MCF 10A (cell line): ENCODE measurements around the gene ARHGDIA. TPM values are rescaled to one million over a fixed set of nuclear protein-coding genes. Genes with fewer than 3 reads are reported as not detected.
"Not testable (repeated sequence)": the region's sequence is repeated elsewhere in the genome, so short reads cannot be mapped to it uniquely, and the experiment has no call there.

Source experiments
- BruUV-seq: library from RNA; stranded (reverse); fragments of 400-500 nt; replicated peaks from 2 replicates; lab custom pipeline; 2021; lab: Mats Ljungman, UMichigan
- CTCF ChIA-PET: fragments of 300-600 bp; sonication (Branson Sonifier 250); formaldehyde crosslinking; extraction: SDS; loops from one replicate; lab custom pipeline; 2021; ENCODE audit warnings: antibody characterized with exemption, inconsistent platforms; lab: Yijun Ruan, JAX
- POLR2A ChIA-PET: fragments of 300-600, 350-650 bp; sonication (Branson Sonifier 250); formaldehyde crosslinking; extraction: SDS; loops from one replicate; lab custom pipeline; 2020; ENCODE audit warnings: antibody characterized with exemption, inconsistent platforms; lab: Yijun Ruan, JAX
- DNase-seq: peaks from one replicate; pipeline ENCODE4 v3.0.0-alpha.2; 2018; ENCODE audit not compliant: unreplicated experiment
- H3K27ac Mint-ChIP-seq: one replicate; pipeline ENCODE4 v1.8.0; 2022; ENCODE audit warnings: mild to moderate bottlenecking, low read depth, mixed read lengths; ENCODE audit not compliant: unreplicated experiment
- H3K27me3 Mint-ChIP-seq: one replicate; pipeline ENCODE4 v1.8.0; 2022; ENCODE audit warnings: mixed read lengths; ENCODE audit not compliant: insufficient read depth, unreplicated experiment
- H3K36me3 Mint-ChIP-seq: one replicate; pipeline ENCODE4 v1.8.0; 2022; ENCODE audit warnings: mild to moderate bottlenecking, moderate library complexity, mixed read lengths; ENCODE audit not compliant: insufficient read depth, unreplicated experiment
- H3K4me1 Mint-ChIP-seq: one replicate; pipeline ENCODE4 v1.8.0; 2022; ENCODE audit warnings: mixed read lengths; ENCODE audit not compliant: insufficient read depth, unreplicated experiment
- H3K4me3 Mint-ChIP-seq: one replicate; pipeline ENCODE4 v1.8.0; 2022; ENCODE audit warnings: mild to moderate bottlenecking, moderate library complexity, mixed read lengths; ENCODE audit not compliant: unreplicated experiment
- H3K9me3 Mint-ChIP-seq: one replicate; pipeline ENCODE4 v1.8.0; 2022; ENCODE audit warnings: mixed read lengths; ENCODE audit not compliant: unreplicated experiment
- intact Hi-C: fragments of 100-400 bp; cut with micrococcal nuclease; formaldehyde crosslinking; loops from 2 replicates; pipeline ENCODE4 v1.14.1; 2022
- total RNA-seq: library from RNA; stranded (reverse); gene quantifications from 2 replicates; pipeline ENCODE4 v1.2.3, GENCODE V29; 2022
- TF ChIP-seq, protein P1 (sequence below): fragments of 200-600 bp; IDR thresholded peaks from one replicate; pipeline ENCODE4 v1.8.0; 2022; ENCODE audit warnings: antibody characterized with exemption, mild to moderate bottlenecking; ENCODE audit not compliant: unreplicated experiment

The ARHGDIA gene
- total RNA-seq, 1 experiment from 2014 or later: 271 TPM

DNA sequence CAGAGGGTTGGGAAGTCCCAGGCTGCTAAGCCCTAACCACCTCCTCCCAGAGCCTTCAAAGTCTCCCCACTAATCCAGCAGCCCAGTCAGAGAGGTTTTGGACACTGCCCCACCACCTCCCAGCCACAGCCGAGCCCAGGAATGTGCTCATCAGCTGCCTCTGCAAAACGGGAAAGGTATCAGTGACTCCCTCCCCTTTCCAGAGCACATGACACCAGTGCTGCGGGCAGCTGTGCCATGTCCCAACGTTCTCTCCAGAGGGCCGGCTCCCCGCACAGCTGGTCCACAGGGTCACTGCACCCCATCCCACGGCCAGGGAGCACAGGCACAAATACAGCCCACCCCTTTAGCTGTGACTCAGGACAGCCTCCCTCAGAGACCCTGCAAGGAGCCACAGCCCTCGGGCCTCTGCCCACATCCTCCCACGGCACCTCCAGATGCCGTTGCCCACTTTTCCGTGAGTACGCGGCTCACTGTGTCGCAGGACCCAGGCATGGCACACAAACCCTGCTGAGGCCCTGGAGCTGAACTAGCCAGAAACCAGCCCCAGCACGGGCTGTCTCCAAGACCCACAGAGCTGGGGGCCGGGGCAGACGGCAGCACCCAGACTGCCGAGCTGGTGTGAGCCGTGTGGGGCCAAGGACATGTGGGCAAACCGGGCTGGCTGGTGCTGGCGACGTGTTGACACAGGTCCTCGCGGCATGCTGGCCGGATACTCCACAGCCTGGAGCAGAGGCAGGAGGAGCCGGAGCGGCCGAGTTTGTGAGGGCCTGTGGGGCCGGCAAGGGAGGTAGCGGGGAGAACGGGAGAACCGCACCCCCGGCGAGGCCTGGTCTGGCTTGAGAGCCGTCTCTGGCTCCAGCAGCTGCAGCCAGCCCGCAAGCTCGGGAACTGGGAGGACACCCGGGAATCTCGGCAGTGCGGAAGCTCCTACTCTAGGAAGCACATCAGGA, 30.0 kb downstream of the ARHGDIA start:
- intact Hi-C loops: no loop called here
- H3K9me3 Mint-ChIP-seq: no peaks in the 10 kb centered on the region
- H3K27me3 Mint-ChIP-seq: no peaks in the 10 kb centered on the region
- H3K4me3 Mint-ChIP-seq: no peak overlapping the region
- no TSS peak for BruUV-seq
- TF ChIP-seq, protein P1, sequence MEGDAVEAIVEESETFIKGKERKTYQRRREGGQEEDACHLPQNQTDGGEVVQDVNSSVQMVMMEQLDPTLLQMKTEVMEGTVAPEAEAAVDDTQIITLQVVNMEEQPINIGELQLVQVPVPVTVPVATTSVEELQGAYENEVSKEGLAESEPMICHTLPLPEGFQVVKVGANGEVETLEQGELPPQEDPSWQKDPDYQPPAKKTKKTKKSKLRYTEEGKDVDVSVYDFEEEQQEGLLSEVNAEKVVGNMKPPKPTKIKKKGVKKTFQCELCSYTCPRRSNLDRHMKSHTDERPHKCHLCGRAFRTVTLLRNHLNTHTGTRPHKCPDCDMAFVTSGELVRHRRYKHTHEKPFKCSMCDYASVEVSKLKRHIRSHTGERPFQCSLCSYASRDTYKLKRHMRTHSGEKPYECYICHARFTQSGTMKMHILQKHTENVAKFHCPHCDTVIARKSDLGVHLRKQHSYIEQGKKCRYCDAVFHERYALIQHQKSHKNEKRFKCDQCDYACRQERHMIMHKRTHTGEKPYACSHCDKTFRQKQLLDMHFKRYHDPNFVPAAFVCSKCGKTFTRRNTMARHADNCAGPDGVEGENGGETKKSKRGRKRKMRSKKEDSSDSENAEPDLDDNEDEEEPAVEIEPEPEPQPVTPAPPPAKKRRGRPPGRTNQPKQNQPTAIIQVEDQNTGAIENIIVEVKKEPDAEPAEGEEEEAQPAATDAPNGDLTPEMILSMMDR: no peak
- H3K27ac Mint-ChIP-seq: no peak overlapping the region
- no peaks in the 10 kb centered on the region for H3K4me1 Mint-ChIP-seq
- CTCF ChIA-PET: interaction anchor here (0.6 kb wide), 2 partner anchors 25 to 120 kb away, joined by 3 read pairs; no protein-coding TSS in a partner anchor
- peaks cover 41% of the 10 kb centered on the region for H3K36me3 Mint-ChIP-seq
- POLR2A ChIA-PET: interaction anchor here (0.6 to 2.2 kb wide), 4 partner anchors 9 to 25 kb away, joined by 3 to 8 read pairs (median 4); partner anchors contain the start of gene MCRIP1
- DNase-seq: no peak

DNA sequence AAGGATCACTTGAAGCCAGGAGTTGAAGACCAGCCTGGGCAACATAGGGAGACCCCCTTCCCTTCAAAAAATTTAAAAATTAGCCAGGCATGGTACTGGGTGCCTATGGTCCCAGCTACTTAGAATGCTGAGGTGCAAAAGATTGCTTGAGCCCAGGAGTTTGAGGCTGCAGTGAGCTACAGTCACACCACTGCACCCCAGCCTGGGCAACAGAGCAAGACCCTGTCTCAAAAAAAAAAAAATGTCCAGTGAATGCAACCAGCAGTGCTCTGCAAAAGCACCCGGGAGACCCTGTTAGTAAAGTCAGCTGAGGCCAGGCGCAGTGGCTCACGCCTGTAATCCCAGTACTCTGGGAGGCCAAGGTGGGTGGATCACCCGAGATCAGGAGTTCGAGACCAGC, 31.1 kb downstream of the ARHGDIA start:
- DNase-seq, H3K27ac Mint-ChIP-seq, CTCF ChIA-PET, H3K4me1 Mint-ChIP-seq, H3K4me3 Mint-ChIP-seq, intact Hi-C loops, H3K27me3 Mint-ChIP-seq, POLR2A ChIA-PET, BruUV-seq, H3K9me3 Mint-ChIP-seq: not testable (repeated sequence)
- peaks cover 31% of the 10 kb centered on the region for H3K36me3 Mint-ChIP-seq

DNA sequence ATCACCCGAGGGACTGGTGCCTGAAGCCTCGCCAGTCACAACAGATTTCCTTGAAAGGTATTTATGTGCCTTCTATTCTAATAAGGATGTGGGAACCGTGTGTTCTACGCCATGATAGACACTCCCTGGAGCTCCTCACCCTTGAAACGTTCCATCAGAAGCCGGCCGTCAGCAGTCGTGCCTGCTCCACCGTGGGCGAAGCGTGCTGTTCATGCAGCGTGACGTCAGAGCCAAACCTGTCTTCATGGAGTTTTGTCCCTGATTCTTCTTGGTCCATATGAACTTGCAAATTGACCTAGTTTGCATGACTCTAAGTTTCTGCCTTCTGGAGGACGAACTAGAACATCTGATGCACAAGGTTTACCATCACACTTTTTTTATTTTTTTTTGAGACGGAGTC, 31.8 kb downstream of the ARHGDIA start:
- POLR2A ChIA-PET: no interaction called here
- Mint-ChIP-seq H3K4me1 (no peaks in the 10 kb centered on the region), H3K27ac (no peak overlapping the region), H3K4me3 (no peak overlapping the region), H3K9me3 (no peaks in the 10 kb centered on the region), H3K36me3 (peaks cover 24% of the 10 kb centered on the region), H3K27me3 (no peaks in the 10 kb centered on the region)
- DNase-seq: no peak
- BruUV-seq: no TSS peak
- TF ChIP-seq, protein P1: no peak
- CTCF ChIA-PET: interaction anchor here (0.6 to 1.0 kb wide), 2 partner anchors 109 to 683 kb away, joined by 3 to 5 read pairs; no protein-coding TSS in a partner anchor
- intact Hi-C loops: no loop called here

DNA sequence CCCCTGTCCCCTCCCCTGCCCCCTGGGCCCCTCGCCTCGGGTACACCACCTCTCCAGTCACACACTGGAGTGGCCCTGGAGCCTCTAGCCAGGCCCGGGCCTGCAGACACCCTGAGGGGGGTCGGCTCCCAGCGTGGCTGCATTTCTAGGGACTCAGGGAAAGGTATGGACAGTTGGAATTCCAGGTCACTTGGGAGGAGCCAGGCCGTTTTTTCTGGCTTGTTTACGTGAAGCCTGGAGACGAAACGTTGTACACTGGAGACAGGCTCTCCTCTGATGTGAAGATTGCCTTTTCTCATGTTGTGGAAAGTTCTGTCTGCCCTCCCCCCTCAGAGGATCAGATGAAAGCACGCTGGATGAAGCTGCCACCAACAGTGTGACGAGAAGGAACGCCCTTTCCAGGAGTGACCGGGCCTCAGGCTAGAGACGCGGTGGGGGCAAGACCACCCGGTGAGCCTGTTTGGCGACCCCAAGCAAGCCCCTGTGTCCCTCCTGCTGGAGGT, 32.3 kb downstream of the ARHGDIA start:
- Mint-ChIP-seq H3K27me3 (no peaks in the 10 kb centered on the region), H3K27ac (no peak overlapping the region), H3K4me3 (no peak overlapping the region), H3K9me3 (no peaks in the 10 kb centered on the region), H3K36me3 (peaks cover 24% of the 10 kb centered on the region), H3K4me1 (no peaks in the 10 kb centered on the region)
- intact Hi-C loops: no loop called here
- BruUV-seq: no TSS peak
- POLR2A ChIA-PET: no interaction called here
- TF ChIP-seq, protein P1: no peak
- no peak for DNase-seq
- CTCF ChIA-PET: interaction anchor here (0.6 to 1.0 kb wide), 2 partner anchors 108 to 683 kb away, joined by 3 to 5 read pairs; no protein-coding TSS in a partner anchor
